DMS53 treated with DMSO at 0.1 percent for 48 hours (cell line): ENCODE data around the gene IQSEC3.
A peak's percentile ranks its signal among the peaks of the same experiment; 100 is the strongest.

Source experiments
- DNase-seq: peaks from one replicate; lab custom pipeline; 2025; ENCODE audit not compliant: unreplicated experiment; lab: John Stamatoyannopoulos, UW

The IQSEC3 gene

GRCh38 chr12:162467-163307 lies 96.1 kb downstream of the IQSEC3 start:
- DNase-seq = peak; percentile 100

DNA sequence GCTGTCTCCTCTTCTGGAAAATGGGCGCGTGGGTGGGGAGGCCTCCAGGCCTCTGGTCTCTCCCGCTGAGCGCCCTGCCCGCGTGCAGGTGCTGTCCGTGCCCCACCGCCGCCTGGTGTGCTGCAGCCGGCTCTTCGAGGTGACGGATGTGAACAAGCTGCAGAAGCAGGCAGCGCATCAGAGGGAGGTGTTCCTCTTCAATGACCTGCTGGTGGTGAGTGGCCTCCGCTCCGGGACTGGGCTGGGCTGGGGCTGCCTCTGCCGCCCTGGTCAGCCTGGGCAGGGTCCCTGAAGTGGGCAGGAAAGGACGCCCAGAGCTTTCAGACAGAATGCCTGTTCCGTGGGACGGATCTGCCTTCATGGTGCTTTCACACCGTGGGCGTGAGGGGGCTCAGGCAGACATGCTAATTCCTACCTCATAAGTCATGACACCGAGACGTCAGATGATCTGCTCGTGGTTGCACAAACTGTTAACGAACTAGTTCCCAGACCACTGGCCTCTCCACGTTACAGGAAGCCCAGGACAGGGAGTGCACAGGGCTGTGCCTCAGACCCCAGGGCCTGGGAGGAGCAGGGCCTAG lies 96.9 kb downstream of the IQSEC3 start:
- peak; percentile 78 for DNase-seq

GRCh38 chr12:164207-164606 lies 97.6 kb downstream of the IQSEC3 start:
- DNase-seq = peak; percentile 72

DNA sequence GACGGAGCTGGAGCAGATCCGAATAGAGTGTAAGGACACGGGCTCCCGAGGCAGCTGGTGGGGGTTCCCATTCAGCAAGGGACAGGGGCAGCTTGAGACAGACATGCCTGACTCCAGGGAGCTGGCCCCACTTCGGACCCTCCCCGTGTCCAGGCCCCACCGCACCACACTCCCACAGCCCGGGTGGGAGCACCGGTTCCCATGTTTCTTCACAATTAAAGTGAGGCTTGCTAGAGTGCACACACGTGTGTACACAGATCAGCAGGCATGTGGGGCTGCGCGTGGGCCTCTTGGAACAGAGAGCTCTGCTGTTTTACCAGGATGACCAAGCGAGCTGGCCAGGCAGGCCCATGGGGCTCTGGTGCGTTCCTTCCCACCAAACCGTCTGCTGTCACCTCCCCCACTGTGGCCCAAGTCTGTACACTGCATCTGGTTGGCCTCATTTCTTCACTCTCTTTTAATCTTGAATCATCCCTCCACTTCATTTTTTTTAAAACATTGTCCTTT lies 99.3 kb downstream of the IQSEC3 start:
- no peak for DNase-seq

DNA sequence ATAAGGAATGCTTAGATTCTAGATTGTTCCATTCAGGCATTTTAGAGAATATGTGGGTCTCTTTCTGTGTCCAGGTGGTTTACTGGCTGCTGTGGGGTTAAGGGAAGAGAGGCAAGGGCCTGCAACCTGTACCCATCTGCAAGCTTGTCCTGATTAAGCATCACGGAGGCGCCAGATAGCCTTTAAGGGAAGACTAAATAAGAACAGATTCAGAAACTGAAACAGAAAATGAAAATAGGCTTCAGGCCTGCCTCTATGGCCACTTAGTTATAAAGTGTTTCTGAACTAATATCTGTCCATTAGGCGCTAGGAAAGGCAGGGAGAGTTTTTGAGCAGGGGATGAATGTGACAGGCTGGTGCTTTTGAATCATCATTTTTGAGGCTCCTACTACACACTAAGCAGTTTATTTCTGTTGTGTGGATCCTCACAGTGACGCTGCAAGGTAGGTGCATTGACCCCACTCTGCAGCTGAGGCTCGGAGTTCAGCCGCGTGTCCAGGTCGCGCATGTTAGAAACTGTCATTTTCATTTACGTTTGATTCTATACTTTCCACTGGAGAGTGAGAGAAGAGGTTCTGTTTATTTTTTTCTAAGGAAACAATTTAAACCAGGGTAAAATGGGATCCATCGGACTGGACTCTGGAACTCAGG lies 100.0 kb downstream of the IQSEC3 start:
- no peak for DNase-seq

DNA sequence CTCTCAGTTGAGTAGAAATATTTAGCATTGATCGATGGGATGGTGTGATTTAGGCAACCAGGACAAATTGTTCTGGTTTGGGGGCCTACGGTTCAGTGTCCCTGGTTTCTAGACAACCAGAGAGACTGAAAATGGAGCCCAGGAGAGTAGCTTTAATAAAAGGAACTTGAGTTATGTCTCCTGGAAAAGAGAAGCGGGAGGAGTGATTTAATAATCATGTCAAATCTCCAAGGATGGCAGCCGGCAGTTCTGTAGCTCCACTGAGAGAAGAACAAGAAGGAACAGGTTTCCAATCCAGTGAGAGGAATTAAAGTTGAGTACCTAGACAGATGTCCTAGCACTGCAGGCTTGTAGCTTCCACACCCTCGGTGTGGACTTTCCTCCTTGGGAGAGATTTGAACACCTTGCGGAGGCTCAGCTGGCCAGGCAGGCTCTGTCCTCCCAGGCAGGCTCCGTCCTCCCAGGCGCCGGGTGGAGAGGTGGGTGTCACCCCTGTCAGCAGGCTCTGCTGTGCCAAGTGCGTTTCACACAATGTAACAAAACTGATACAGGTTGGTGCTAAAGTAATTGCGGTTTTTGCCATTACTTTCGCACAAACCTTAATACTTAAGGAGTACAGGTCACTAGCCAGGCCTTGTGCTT lies 101.5 kb downstream of the IQSEC3 start:
- DNase-seq = no peak

GRCh38 chr12:168763-169525 lies 102.4 kb downstream of the IQSEC3 start:
- no peak for DNase-seq

- DNase-seq = no peak
These were observed 103.2 kb downstream of the IQSEC3 start for GRCh38 chr12:169528-170370.

DNA sequence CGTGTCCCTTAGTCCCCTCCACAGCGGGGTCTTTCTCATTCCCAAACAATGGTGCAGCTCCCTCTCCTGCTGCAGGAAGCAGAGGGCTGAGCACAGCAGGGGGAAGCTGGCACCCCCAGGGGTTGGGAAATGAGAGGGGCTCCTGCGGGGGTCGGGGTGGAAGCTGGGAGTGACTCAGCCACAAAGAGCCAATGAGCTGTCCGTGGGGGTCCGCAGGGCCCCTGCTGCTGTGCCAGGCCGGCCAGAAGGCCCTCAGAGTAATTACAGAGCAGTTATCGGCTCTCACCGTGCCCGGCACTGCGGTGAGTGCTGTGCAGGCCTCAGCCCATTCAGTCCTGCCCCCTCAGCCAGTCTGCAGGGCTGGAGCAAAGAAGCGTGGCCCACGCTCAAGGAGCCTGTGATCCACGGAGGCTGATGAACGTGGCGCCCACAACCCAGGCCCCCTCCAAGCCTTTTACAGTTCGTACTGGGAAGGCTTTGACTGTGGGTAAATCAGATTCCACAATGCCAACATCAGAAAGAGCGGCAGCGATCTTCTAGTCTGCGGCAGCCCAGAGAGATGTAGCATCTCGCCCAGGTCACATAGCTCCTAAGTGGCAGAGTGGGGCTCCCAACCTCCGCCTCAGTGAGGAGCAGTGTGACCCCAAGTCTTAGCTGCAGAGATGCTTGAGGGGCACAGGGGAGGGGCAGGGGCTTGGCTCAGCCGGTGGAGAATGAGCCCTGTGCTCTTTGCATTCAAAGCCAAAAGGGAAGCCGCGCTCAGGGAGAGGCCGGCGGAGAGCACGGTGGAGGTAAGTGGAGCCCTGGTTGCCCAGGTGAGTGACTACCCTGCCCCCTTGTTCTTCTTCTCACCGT lies 104.0 kb downstream of the IQSEC3 start:
- no peak for DNase-seq

- DNase-seq = no peak
These were observed 104.7 kb downstream of the IQSEC3 start for GRCh38 chr12:171276-171675.

DNA sequence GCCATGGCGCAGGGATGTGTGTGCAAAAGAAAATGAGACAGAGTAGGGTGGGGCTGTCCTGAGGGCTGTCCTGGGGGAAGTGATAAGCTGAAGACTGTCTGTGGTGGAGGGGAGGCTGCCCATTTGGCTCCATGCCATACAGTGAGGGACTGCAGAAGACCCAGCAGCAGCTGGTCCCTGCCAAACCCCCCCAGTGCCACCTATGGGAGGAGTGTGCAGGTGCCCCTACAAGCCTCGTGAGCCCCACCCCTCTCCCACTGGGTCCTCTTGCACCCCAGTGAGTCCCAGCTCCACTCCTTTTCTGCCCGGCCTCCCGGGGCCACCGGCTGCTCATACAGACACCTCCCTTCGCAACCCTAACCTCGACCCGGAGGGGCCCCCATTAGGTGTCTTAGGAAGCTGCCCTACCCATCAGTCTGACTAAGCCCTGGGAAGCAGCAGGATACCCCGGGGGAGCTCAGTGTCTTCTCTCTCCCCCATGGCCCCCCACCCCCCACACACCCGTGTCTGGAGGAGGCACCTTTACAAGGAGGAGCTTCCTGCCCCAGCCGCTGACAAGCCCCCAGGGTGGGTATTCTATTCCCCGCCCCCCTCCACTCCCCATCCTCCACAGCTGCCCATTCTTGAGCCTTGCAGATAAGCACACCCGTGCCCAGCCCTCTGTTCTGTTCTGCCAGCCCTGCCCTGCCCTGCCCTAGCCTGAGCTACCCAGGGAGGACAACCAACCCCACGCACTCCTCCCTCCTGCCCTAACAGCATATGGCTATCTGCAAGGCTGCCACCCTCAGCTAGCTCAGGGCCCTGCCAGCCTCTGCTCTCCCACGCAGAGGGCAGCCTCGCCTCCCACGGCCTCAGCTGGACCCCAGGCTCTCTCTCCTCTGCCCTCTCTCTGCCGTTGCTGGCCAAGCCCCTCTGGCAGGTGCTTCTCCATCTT lies 105.4 kb downstream of the IQSEC3 start:
- no peak for DNase-seq

GRCh38 chr12:172732-173161 lies 106.2 kb downstream of the IQSEC3 start:
- no peak for DNase-seq

DNA sequence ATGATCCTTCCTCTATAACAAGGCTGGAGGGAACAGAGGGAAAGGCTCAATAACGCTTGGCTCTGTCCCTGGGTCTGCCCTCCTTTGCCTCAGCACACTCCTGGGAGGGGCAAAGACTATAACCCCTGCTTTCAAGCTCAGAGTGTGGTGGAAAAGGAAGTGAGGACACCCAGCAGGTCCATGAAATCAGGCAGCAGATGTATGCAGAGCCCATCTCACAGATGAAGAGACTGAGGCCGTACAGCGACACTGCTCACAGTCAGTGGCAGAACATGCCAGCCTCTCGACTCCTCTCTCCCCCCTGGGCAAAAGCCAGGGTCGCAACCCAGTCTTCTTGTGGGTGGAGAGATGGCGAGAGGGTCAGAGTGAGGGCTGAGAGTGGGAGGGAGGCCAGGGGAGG lies 107.6 kb downstream of the IQSEC3 start:
- DNase-seq = no peak

DNA sequence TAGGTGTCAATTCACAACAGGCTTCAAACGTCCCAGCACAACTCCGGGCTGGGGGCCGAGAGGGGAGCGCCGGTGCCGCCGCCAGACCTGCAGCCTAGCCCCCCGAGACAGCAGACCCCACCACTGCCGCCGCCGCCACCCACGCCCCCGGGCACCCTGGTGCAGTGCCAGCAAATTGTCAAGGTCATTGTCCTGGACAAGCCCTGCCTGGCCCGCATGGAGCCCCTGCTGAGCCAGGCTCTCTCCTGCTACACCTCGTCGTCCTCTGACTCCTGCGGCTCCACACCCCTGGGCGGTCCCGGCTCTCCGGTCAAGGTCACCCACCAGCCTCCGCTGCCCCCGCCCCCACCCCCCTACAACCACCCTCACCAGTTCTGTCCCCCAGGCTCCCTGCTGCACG lies 108.0 kb downstream of the IQSEC3 start:
- DNase-seq = no peak

DNA sequence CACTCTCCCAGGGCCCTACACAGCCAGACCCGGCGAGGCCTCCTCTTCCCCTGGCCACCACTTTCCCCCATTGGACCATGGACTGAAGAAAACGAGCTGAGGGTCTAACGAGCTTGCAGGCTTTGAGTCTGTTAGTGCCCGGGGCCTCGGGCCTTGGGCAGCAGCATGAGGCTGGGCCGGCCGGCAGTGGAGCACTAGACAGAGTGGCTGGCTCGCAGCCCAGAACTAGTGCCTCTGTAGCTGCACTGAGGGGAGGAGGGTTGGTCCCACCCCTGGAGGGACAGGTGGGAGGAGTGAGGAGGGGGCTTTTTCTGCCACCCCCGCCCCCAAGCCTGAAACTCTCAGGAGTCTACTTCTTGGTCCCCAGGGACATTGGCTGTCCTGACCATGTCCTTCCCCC lies 108.7 kb downstream of the IQSEC3 start:
- DNase-seq = no peak

DNA sequence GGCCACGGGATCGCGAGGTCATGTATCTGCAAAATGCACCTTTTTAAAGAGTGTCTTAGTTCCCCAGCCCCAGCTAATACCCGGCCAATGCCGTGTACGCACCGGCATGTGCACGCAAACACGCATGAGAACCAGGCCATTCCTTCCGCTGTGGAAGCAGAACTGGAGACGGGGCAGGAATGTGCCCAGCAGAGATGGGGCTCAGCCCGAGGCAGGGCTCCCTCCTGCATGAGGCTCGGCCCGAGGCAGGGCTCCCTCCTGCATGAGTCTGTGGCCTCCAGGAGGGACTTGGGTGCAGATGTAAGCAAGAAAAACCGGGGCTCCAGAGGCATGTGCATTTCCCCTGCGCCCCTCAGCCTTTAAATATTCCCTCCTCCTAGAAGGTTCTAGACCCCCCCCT lies 109.2 kb downstream of the IQSEC3 start:
- no peak for DNase-seq

GRCh38 chr12:176321-177181 lies 110.0 kb downstream of the IQSEC3 start:
- DNase-seq = peak; percentile 44
